ACHN (cell line): ENCODE measurements around the gene SPATS2.
A peak's percentile ranks its signal among the peaks of the same experiment; 100 is the strongest.
"Not testable (repeated sequence)": the region's sequence is repeated elsewhere in the genome, so short reads cannot be mapped to it uniquely, and the experiment has no call there.

Source experiments
- DNase-seq: peaks from one replicate; pipeline ENCODE4 v3.0.0-alpha.2; 2015
- in situ Hi-C: cut with HindIII; loops from 2 replicates; pipeline ENCODE4 v1.10.0; 2017; ENCODE audit warnings: low sequenced_read_pairs, low pct_ligation_motif_present, low pct_unique_long_range_greater_than_20kb

SPATS2 gene

DNA sequence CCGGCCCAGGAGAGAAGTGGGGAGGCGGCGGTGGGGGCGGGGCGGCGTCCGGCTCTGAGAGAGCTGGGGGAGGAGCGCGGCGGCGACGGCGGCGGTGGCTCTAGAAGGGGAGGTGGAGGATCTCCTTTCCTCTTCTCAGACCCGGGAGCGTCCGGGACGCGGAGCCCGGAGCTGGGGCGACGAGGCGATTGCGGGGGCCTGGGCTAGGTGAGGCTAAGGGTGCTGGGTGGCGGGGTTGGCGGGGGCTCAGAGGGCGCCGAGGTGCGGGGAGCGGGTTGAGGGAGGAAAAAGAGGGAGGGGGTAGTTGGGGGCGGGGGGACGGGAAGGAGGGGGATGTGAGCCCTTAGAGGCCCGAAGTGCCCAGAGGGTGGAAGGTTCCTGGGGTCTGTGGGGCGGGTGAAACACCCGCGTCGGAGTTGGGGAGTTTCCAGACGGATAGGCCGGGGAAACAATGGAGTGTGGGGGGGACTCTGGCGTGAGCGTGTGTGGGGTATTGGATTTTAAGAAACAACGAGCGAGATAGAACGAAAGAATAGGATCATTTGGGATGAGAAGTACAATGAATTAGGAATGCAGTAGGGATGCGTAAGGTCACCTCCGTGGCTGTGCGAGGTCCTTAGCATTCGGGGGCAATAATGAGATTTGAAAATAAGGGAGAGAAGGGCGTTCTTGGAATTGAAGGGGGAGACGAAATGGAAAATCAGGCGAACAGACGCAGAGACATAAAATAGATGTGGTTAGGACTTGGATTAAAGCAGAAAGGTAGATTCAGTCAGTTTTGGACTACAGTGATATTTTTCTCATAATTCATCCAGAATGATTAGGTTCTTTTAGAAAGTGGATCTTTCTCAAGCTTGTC lies at the start of gene SPATS2:
TSS of gene SPATS2 (plus strand) at position 82 of the 859 bp plus-strand sequence. CDS start 93,551 bp downstream, outside the sequence.
- peak; percentile 46 for DNase-seq
- in situ Hi-C loops, result loop anchor here (10.0 kb wide), 1 partner anchor 147 kb away; no protein-coding TSS in a partner anchor

DNA sequence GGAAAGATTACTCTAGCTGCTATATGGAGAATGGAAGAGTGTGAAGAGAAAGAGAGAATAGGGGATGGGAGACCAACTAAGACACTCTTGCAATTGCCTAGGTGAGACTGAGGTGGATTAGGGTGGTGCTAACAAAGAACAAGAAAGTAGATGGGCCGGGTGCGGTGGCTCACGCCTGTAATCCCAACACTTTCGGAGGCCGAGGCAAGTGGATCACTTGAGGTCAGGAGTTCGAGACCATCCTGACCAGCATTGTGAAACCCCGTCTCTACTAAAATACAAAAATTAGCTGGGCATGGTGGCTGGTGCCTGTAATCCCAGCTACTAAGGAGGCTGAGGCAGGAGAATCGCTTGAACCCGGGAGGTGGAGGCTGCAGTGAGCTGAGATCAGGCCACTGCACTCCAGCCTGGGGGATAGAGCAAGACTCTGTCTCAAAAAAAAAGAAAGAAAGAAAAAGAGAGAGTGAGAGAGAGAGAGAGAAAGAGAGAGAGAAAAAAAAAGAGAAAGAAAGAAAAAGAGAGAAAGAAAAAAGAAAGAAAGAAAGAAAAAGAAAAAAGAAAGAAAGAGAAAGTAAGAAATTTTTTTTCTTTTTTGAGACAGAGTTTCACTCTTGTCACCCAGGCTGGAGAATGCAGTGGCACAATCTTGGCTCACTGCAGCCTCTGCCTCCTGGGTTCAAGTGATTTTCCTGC lies 46.7 kb upstream of the SPATS2 start:
- DNase-seq, in situ Hi-C loops: not testable (repeated sequence)

DNA sequence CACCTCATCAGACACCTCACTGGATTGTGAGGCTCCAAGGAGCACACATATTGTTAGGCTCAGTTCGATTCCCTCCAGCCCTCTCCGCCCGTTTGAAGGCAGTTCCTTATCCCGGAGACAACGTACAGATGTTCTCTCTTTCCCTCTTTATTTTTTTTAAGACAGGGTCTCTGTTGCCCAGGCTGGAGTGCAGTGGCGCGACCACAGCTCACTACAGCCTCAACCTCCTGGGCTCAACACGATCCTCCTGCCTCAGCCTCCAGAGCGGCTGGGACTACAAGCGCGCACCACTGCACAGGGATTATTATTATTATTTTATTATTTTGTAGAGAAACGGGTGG lies 44.9 kb upstream of the SPATS2 start:
- in situ Hi-C loops, result no loop called here

DNA sequence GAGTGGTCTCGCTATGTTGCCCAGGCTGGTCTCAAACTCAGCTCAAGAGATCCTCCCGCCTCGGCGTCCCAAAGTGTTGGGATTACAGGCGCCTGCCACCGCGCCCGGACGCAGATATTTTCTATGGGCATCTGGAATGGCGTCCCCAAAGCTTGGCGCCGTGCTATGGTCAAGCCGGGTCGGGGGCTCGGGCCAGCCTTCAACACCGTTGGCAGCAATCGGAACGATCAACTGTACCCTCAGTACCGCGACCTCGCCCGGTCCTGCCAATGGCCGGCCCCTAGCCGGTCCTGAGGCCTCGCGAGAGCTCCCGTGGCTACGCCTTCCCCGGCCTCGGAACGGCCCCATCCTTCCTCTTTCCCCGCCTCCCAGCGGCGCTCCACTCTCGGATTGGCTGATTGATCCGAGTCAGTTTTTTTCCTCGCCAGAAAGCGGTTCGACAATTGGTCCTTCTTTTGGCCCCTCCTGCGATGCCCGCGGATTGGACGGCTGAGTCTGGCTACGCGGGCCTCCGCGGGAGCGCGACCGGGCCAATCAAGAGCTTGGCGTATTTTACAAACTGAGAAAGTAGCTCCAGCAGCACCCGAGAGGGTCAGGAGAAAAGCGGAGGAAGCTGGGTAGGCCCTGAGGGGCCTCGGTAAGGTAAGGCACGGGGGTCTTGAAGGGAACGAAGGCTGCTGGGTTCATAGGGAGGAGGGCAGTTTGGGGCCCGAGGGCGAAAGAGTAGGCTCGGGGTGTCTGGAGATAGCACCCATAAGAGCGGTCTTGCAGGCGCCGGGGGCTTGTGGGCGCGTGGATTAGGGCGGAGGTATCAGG lies 44.3 kb upstream of the SPATS2 start, which contains the start of gene TROAP:
TSS of gene TROAP (plus strand) at position 548 of the 816 bp plus-strand sequence. CDS start 354 bp downstream, outside the sequence.
- peak; percentile 100 for DNase-seq
- in situ Hi-C loops, result no loop called here

More for the DNA sequence above, 44.9 kb upstream of the SPATS2 start:
- DNase-seq, result no peak

DNA sequence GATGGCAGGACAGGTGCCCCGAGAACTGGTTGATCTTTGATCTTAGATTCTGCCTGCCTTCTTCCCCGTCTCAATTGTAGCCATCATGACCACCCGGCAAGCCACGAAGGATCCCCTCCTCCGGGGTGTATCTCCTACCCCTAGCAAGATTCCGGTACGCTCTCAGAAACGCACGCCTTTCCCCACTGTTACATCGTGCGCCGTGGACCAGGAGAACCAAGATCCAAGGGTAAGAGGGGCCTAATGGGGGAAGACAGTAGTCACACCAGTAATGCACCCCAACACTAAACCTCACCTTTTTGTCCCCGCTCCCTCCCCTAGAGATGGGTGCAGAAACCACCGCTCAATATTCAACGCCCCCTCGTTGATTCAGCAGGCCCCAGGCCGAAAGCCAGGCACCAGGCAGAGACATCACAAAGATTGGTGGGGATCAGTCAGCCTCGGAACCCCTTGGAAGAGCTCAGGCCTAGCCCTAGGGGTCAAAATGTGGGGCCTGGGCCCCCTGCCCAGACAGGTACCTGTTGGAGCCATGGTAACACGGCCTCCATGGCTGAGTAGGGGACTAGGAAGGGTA lies 43.7 kb upstream of the SPATS2 start:
- in situ Hi-C loops, result no loop called here
- no peak for DNase-seq

DNA sequence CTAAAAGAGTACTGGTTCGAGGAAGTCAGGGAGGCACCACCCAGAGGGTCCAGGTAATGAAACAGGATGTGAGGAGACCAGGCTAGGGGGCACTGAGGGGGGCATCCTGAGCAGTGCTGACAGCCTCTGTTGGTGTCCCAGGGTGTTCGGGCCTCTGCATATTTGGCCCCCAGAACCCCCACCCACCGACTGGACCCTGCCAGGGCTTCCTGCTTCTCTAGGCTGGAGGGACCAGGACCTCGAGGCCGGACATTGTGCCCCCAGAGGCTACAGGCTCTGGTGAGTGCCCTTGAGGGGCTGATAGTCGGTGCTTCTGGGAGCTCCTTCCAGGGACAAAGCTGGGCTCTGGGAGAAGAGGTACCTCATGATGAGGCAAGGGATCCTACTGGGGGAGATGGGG lies 41.7 kb upstream of the SPATS2 start:
- in situ Hi-C loops, result no loop called here
- DNase-seq, result no peak

DNA sequence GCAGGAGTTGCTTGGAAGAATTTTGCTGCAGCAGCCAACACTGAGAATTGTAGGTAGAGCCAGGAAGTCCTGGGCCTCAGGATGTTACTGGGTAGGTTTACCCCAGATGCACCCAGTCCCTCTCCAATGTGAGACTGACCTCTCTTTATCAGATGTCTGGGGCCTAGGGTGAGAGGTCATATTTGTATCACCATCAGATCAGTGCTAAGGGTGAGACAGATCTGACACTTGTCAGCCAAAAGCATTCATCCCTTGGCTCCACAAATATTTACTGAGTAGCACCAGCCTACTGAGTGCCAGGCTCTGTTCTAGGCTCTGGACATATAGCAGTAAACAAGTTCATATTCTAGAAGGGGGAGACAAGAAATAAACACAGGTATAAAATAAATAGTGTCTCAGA lies 39.9 kb upstream of the SPATS2 start:
- in situ Hi-C loops, result no loop called here

DNA sequence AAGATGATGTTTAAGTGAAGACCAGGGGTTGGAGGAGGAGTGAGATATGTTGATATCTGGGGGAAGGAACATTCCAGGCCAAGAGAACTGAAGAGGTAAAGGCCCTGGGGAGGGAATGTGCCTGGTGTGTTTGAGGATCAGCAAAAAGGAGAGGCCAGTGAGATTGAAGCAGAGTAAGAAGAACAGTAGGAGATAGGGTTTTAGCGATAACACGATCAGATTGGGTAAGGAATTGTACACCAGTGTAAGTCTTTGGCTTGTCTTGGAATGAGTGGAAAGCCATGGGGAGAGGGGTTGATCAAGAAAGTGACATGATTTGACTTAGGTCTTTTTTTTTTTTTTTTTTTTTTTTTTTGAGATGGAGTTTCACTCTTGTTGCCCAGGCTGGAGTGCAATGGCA lies 39.4 kb upstream of the SPATS2 start:
- in situ Hi-C loops, result no loop called here

More for the DNA sequence above, 39.9 kb upstream of the SPATS2 start:
- no peak for DNase-seq

DNA sequence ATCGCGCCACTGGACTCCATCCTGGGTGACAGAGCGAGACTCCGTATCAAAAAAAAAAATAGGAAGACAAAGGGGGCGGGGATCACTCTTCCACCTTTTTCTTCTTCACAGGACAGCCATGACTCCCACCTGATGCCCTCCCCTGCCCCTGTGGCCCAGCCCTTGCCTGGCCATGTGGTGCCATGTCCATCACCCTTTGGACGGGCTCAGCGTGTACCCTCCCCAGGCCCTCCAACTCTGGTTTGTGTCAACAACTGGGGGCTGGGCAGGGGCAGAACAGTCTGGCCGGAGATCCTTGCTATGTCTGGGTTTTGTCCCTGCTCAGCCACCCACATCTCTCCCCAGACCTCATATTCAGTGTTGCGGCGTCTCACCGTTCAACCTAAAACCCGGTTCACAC lies 38.4 kb upstream of the SPATS2 start:
- DNase-seq, result no peak
- in situ Hi-C loops, result no loop called here

More for the DNA sequence above, 39.4 kb upstream of the SPATS2 start:
- no peak for DNase-seq

DNA sequence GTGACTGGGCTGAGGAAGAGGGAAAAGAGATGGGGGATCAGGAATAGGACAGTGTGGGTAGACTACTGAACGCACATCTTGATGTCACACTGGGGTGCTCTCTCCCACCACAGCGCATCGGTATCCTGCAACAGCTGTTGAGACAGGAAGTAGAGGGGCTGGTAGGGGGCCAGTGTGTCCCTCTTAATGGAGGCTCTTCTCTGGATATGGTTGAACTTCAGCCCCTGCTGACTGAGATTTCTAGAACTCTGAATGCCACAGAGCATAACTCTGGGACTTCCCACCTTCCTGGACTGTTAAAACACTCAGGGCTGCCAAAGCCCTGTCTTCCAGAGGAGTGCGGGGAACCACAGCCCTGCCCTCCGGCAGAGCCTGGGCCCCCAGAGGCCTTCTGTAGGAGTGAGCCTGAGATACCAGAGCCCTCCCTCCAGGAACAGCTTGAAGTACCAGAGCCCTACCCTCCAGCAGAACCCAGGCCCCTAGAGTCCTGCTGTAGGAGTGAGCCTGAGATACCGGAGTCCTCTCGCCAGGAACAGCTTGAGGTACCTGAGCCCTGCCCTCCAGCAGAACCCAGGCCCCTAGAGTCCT lies 37.1 kb upstream of the SPATS2 start:
- in situ Hi-C loops, result no loop called here

DNA sequence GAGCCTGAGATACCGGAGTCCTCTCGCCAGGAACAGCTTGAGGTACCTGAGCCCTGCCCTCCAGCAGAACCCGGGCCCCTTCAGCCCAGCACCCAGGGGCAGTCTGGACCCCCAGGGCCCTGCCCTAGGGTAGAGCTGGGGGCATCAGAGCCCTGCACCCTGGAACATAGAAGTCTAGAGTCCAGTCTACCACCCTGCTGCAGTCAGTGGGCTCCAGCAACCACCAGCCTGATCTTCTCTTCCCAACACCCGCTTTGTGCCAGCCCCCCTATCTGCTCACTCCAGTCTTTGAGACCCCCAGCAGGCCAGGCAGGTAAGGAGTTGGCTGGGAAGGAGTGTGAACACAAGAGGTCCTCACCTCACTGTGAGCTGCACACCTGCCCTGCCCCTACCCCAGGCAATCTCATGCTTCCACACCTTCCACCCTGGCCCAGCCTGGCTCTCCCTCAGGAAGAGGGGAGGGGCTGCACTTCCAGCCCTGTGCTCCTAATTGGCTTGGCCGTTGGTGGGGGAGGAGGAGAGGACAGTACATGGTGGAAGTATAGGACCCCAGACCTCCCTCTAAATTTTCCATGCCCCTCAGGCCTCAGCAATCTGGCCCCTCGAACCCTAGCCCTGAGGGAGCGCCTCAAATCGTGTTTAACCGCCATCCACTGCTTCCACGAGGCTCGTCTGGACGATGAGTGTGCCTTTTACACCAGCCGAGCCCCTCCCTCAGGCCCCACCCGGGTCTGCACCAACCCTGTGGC lies 36.5 kb upstream of the SPATS2 start:
- DNase-seq, result no peak
- in situ Hi-C loops, result no loop called here

More for the DNA sequence above, 37.1 kb upstream of the SPATS2 start:
- no peak for DNase-seq

DNA sequence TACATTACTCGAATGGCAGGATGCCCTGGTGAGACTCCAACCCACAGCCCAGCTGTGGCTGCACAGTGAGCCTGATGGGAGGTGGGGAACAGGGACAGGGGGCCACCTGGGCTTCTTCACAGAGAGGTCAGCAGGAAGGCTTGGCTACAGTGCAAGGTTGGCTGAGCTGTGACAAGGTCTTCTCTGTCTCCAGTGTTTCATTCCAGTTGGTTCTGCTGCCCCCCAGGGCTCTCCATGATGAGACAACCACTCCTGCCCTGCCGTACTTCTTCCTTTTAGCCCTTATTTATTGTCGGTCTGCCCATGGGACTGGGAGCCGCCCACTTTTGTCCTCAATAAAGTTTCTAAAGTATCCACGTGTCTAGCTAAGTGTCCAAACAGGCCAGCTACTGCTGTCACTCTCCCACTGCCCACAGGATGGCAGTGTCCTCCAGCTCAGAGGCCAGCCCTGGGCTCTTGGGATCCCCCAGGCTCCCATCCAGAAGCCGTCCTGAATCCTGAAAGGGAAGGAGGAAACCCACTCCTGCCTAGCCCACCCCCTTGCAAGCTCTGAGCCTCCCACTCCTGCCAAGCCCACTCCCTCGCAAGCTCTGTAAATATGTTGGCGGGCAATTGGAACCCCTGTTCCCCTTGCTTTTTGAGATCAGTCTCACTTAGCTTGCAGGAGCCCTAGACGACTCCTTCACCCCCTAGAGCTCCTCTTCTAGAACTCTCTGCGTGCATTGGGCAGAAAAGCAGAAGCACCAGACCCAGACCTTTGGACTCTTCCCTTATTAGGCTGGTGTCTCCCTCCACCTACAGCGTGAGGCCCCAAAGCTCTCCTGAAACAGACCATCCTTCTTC lies 35.7 kb upstream of the SPATS2 start:
- in situ Hi-C loops, result no loop called here
- peak; percentile 79 for DNase-seq

DNA sequence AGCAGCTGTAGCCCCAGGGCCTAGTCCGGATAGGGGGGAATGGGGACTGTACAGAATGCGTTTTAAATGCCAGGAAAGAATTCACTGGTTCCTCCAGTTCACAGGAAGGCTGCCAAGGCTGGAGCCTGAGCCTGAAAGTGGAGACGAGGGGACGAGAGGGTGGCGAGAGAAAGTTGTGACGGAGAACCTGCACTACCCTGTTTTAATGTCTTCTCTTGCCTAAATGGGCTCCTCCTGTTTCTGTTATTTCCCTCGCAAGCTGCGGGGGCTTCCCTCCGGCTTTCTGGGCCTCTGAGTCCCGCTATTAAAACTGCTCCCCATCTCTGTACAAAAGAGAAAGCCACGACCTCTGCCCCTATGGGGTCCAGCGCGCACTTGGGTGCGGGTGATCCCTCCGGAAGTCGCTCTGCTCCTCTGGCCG lies 34.8 kb upstream of the SPATS2 start:
- in situ Hi-C loops, result no loop called here
- DNase-seq, result no peak

DNA sequence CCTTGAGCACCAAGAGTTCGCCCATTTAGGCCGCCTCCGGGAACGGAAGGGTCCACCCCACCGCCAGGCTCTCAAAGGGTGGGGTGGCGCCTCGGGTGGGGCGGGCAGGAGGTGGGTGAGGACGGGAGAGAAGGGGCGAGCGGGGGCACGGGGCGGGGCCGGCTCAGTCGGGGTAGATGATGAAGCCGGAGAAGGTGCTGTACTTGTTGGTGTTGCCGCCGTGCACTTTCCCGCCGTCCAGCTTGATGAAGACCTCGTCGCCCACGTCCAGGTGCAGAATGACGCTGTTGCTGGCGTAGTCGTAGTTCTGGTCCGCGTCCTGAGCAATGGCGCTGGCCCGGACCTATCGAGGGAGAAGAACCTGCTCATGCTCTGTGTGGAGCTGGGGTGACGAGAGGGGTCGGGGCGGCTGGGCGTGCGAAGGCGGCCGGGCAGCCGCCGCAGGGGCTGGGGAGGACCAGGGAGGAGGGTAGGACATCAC lies 34.3 kb upstream of the SPATS2 start:
- in situ Hi-C loops, result no loop called here
- DNase-seq, result no peak

DNA sequence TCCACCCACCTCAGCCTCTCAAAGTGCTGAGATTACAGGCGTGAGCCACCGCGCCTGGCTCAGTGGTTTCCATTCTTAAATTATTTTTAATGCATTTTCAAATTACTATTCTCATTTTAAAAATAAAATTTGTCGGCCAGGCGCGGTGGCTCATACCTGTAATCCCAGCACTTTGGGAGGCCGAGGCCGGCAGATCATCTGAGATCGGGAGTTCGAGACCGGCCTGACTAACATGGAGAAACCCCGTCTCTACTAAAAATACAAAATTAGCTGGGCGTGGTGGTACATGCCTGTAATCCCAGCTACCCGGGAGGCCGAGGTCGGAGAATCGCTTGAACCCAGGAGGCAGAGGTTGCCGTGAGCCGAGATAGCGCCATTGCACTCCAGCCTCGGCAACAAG lies 33.5 kb upstream of the SPATS2 start:
- DNase-seq, in situ Hi-C loops: not testable (repeated sequence)

DNA sequence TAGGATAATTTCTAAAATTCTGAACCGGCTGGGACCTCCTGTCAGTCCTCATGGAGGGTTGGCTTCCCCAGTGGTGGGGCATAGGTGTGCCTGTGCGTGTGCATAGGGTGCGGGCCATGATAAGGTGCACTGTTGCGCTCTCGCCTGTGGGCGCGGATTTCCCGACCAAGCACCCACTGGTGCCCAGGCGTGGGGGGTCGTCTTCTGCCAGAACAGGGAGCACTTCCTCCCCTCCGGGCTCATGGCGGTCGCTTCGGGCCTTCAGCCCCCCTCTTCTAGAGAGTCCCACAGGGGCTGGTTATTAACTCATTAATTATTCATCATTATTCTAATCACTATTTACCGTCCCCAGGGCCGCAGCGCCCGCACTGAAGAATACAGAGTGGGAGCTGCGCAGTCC lies 33.0 kb upstream of the SPATS2 start:
- DNase-seq, result no peak
- in situ Hi-C loops, result no loop called here

DNA sequence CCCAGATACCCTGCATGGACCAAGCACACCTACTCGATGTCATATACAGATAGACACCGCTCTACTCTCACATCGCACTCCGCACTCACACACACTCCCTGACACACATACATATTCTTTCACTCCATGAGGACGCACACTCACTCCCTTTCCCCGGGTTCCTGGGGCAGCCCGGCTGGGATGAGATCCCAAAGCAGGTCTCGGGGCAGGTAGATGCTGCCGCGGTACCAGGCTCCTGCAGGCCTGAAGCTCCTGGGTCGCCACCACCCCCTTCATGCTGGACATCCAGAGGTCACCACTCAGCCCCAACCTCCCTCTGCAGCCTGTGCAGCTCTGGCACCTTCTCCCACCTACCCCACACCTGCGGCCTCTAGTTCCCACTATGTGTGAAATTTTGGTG lies 32.6 kb upstream of the SPATS2 start:
- DNase-seq, result no peak
- in situ Hi-C loops, result no loop called here
